Activated naive CD4-positive, alpha-beta T cell treated with anti-CD3 and anti-CD28 coated beads, Interleukin-2, amount 10 ng/mL, durations not matched to agents 7 days and 5 days (primary cell): ENCODE results near the gene RNASE8.
"Not testable (repeated sequence)": the region's sequence is repeated elsewhere in the genome, so short reads cannot be mapped to it uniquely, and the experiment has no call there.

Experiments
- CTCF ChIA-PET: fragments of 350-600 bp; sonication (Branson Sonifier 250); formaldehyde crosslinking; loops from one replicate; lab custom pipeline; 2021; ENCODE audit warnings: antibody characterized with exemption; lab: Charles Lee
- DNase-seq: peaks from one replicate; pipeline ENCODE4 v3.0.0-alpha.2; 2020
- H3K27ac Mint-ChIP-seq: one replicate; pipeline ENCODE4 v1.8.0; 2021; ENCODE audit warnings: mild to moderate bottlenecking, moderate library complexity, mixed read lengths
- H3K27me3 Mint-ChIP-seq: one replicate; pipeline ENCODE4 v1.8.0; 2021; ENCODE audit warnings: mild to moderate bottlenecking, mixed read lengths
- H3K36me3 Mint-ChIP-seq: one replicate; pipeline ENCODE4 v1.8.0; 2021; ENCODE audit warnings: mixed read lengths
- H3K4me1 Mint-ChIP-seq: one replicate; pipeline ENCODE4 v1.8.0; 2021; ENCODE audit warnings: mixed read lengths
- H3K4me3 Mint-ChIP-seq: one replicate; pipeline ENCODE4 v1.8.0; 2021; ENCODE audit warnings: mild to moderate bottlenecking, moderate library complexity, mixed read lengths
- H3K9me3 Mint-ChIP-seq: one replicate; pipeline ENCODE4 v1.8.0; 2021; ENCODE audit warnings: mixed read lengths

RNASE8 gene

GRCh38 chr14:21057803-21058675 is at the start of gene RNASE8:
TSS of gene RNASE8 (plus strand) at chr14:21057822. CDS start at chr14:21057893, 71 bp downstream.
- no peak within 1 kb of the TSS for H3K4me3 Mint-ChIP-seq
- DNase-seq = no peak
- CTCF ChIA-PET = interaction anchor here (0.7 to 1.5 kb wide), 3 partner anchors 9 to 35 kb away, joined by 3 to 7 read pairs (median 3); no protein-coding TSS in a partner anchor
- H3K27ac Mint-ChIP-seq = no peak within 1 kb of the TSS
- H3K9me3 Mint-ChIP-seq = no peaks in the 10 kb centered on the region
- H3K36me3 Mint-ChIP-seq = no peaks in the 10 kb centered on the region
- H3K27me3 Mint-ChIP-seq = peaks cover 34% of the 10 kb centered on the region
- no peaks in the 10 kb centered on the region for H3K4me1 Mint-ChIP-seq

GRCh38 chr14:21009721-21010120 is 47.9 kb upstream of the RNASE8 start:
- H3K4me1 Mint-ChIP-seq, H3K36me3 Mint-ChIP-seq, H3K4me3 Mint-ChIP-seq, DNase-seq, H3K27ac Mint-ChIP-seq, H3K9me3 Mint-ChIP-seq: not testable (repeated sequence)
- H3K27me3 Mint-ChIP-seq = peaks cover 40% of the 10 kb centered on the region
- CTCF ChIA-PET = interaction anchor here (3.6 to 8.8 kb wide), 2 partner anchors 9 to 83 kb away, joined by 14 to 107 read pairs; partner anchors contain the start of gene SLC39A2

- no peaks in the 10 kb centered on the region for H3K4me1 Mint-ChIP-seq
- peaks cover 42% of the 10 kb centered on the region for H3K27me3 Mint-ChIP-seq
- H3K36me3 Mint-ChIP-seq = no peaks in the 10 kb centered on the region
- CTCF ChIA-PET = interaction anchor here (0.8 to 11.3 kb wide), 8 partner anchors 11 to 95 kb away, joined by 3 to 208 read pairs (median 14); partner anchors contain the start of genes RNASE7, SLC39A2 and TMEM253
- no peak overlapping the region for H3K4me3 Mint-ChIP-seq
- H3K27ac Mint-ChIP-seq = no peak overlapping the region
- no peaks in the 10 kb centered on the region for H3K9me3 Mint-ChIP-seq
- no peak for DNase-seq
These were observed 46.5 kb upstream of the RNASE8 start for GRCh38 chr14:21011136-21011535.

- peak; percentile 86 for DNase-seq
- H3K9me3 Mint-ChIP-seq = no peaks in the 10 kb centered on the region
- no peak overlapping the region for H3K27ac Mint-ChIP-seq
- no peak overlapping the region for H3K4me3 Mint-ChIP-seq
- no peaks in the 10 kb centered on the region for H3K36me3 Mint-ChIP-seq
- CTCF ChIA-PET = interaction anchor here (0.5 to 11.3 kb wide), 26 partner anchors 9 to 281 kb away, joined by 3 to 208 read pairs (median 7); partner anchors contain the start of genes NDRG2, RNASE13, RNASE7 and SLC39A2
- peaks cover 37% of the 10 kb centered on the region for H3K27me3 Mint-ChIP-seq
- H3K4me1 Mint-ChIP-seq = no peaks in the 10 kb centered on the region
These were observed 42.8 kb upstream of the RNASE8 start for GRCh38 chr14:21014761-21015190.

- Mint-ChIP-seq H3K4me3 (no peak overlapping the region), H3K27ac (no peak overlapping the region), H3K27me3 (peaks cover 37% of the 10 kb centered on the region), H3K4me1 (no peaks in the 10 kb centered on the region), H3K36me3 (no peaks in the 10 kb centered on the region), H3K9me3 (no peaks in the 10 kb centered on the region)
- CTCF ChIA-PET = interaction anchor here (0.5 to 11.3 kb wide), 25 partner anchors 8 to 281 kb away, joined by 3 to 208 read pairs (median 8); partner anchors contain the start of genes NDRG2, RNASE13, RNASE7 and SLC39A2
- no peak for DNase-seq
These were observed 42.3 kb upstream of the RNASE8 start for GRCh38 chr14:21015312-21015711.

GRCh38 chr14:21016413-21017190 is 41.0 kb upstream of the RNASE8 start:
- Mint-ChIP-seq H3K27me3 (peaks cover 38% of the 10 kb centered on the region), H3K4me1 (no peaks in the 10 kb centered on the region), H3K4me3 (no peak overlapping the region), H3K27ac (no peak overlapping the region), H3K9me3 (no peaks in the 10 kb centered on the region), H3K36me3 (no peaks in the 10 kb centered on the region)
- CTCF ChIA-PET = interaction anchor here (0.6 to 11.3 kb wide), 10 partner anchors 12 to 90 kb away, joined by 4 to 208 read pairs (median 59); partner anchors contain the start of genes RNASE13, RNASE7, SLC39A2 and TMEM253
- DNase-seq = no peak

GRCh38 chr14:21017528-21018245 is 39.9 kb upstream of the RNASE8 start:
- H3K4me1 Mint-ChIP-seq = no peaks in the 10 kb centered on the region
- no peaks in the 10 kb centered on the region for H3K36me3 Mint-ChIP-seq
- no peaks in the 10 kb centered on the region for H3K9me3 Mint-ChIP-seq
- H3K4me3 Mint-ChIP-seq = no peak overlapping the region
- H3K27ac Mint-ChIP-seq = no peak overlapping the region
- CTCF ChIA-PET = interaction anchor here (1.2 to 11.3 kb wide), 7 partner anchors 13 to 88 kb away, joined by 3 to 208 read pairs (median 67); partner anchors contain the start of genes RNASE13, RNASE7, TMEM253 and TPPP2
- DNase-seq = no peak
- H3K27me3 Mint-ChIP-seq = peaks cover 38% of the 10 kb centered on the region

- H3K4me3 Mint-ChIP-seq = no peak overlapping the region
- peaks cover 38% of the 10 kb centered on the region for H3K27me3 Mint-ChIP-seq
- no peaks in the 10 kb centered on the region for H3K36me3 Mint-ChIP-seq
- DNase-seq = no peak
- peaks cover 3% of the 10 kb centered on the region for H3K4me1 Mint-ChIP-seq
- H3K9me3 Mint-ChIP-seq = no peaks in the 10 kb centered on the region
- H3K27ac Mint-ChIP-seq = no peak overlapping the region
- CTCF ChIA-PET = interaction anchor here (1.4 to 11.3 kb wide), 6 partner anchors 16 to 88 kb away, joined by 3 to 208 read pairs (median 84); partner anchors contain the start of genes RNASE13, RNASE7, TMEM253 and TPPP2
These were observed 39.3 kb upstream of the RNASE8 start for GRCh38 chr14:21018286-21018685.

- CTCF ChIA-PET = interaction anchor here (1.0 to 11.3 kb wide), 6 partner anchors 15 to 87 kb away, joined by 3 to 208 read pairs (median 84); partner anchors contain the start of genes RNASE13, RNASE7, TMEM253 and TPPP2
- H3K9me3 Mint-ChIP-seq = no peaks in the 10 kb centered on the region
- no peak overlapping the region for H3K4me3 Mint-ChIP-seq
- H3K4me1 Mint-ChIP-seq = peaks cover 7% of the 10 kb centered on the region
- DNase-seq = no peak
- H3K27ac Mint-ChIP-seq = no peak overlapping the region
- H3K27me3 Mint-ChIP-seq = peaks cover 39% of the 10 kb centered on the region
- H3K36me3 Mint-ChIP-seq = no peaks in the 10 kb centered on the region
These were observed 38.8 kb upstream of the RNASE8 start for GRCh38 chr14:21018781-21019180.

GRCh38 chr14:21019366-21019765 is 38.3 kb upstream of the RNASE8 start:
- DNase-seq = no peak
- H3K27me3 Mint-ChIP-seq = peaks cover 39% of the 10 kb centered on the region
- H3K4me3 Mint-ChIP-seq = no peak overlapping the region
- no peaks in the 10 kb centered on the region for H3K9me3 Mint-ChIP-seq
- H3K36me3 Mint-ChIP-seq = no peaks in the 10 kb centered on the region
- H3K27ac Mint-ChIP-seq = no peak overlapping the region
- CTCF ChIA-PET = interaction anchor here (1.0 to 11.3 kb wide), 3 partner anchors 22 to 87 kb away, joined by 3 to 208 read pairs (median 174); partner anchors contain the start of genes RNASE7 and TMEM253
- H3K4me1 Mint-ChIP-seq = peaks cover 13% of the 10 kb centered on the region

- H3K36me3 Mint-ChIP-seq = no peaks in the 10 kb centered on the region
- CTCF ChIA-PET = interaction anchor here (1.5 to 11.3 kb wide), 4 partner anchors 15 to 84 kb away, joined by 6 to 174 read pairs (median 8); partner anchors contain the start of gene RNASE7
- no peak for DNase-seq
- no peaks in the 10 kb centered on the region for H3K9me3 Mint-ChIP-seq
- H3K27me3 Mint-ChIP-seq = peaks cover 50% of the 10 kb centered on the region
- peaks cover 13% of the 10 kb centered on the region for H3K4me1 Mint-ChIP-seq
- H3K4me3 Mint-ChIP-seq = no peak overlapping the region
- no peak overlapping the region for H3K27ac Mint-ChIP-seq
These were observed 36.6 kb upstream of the RNASE8 start for GRCh38 chr14:21020977-21021545.

GRCh38 chr14:21022686-21023085 is 34.9 kb upstream of the RNASE8 start:
- Mint-ChIP-seq H3K4me1 (peaks cover 13% of the 10 kb centered on the region), H3K27ac (no peak overlapping the region), H3K4me3 (no peak overlapping the region), H3K36me3 (no peaks in the 10 kb centered on the region), H3K27me3 (peaks cover 62% of the 10 kb centered on the region), H3K9me3 (no peaks in the 10 kb centered on the region)
- CTCF ChIA-PET = interaction anchor here (1.4 to 1.7 kb wide), 2 partner anchors 8 to 17 kb away, joined by 5 to 13 read pairs; no protein-coding TSS in a partner anchor
- DNase-seq = no peak
